PC-3 (cell line): ENCODE measurements around the gene KRT40. TPM values are rescaled to one million over a fixed set of nuclear protein-coding genes. Genes with fewer than 3 reads are reported as not detected.

ENCODE experiments used
- ATAC-seq: fragments of 200-7000 bp; cut with Tn5 transposase; 2 replicates; pipeline ENCODE4 v1.9.1; 2020; ENCODE audit warnings: mild to moderate bottlenecking, moderate library complexity
- BruUV-seq: library from RNA; stranded (reverse); fragments of 400-500 nt; replicated peaks from 2 replicates; lab custom pipeline; 2021; lab: Mats Ljungman, UMichigan
- CTCF ChIA-PET: fragments of 300-600 bp; sonication (Branson Sonifier 250); formaldehyde crosslinking; loops from one replicate; lab custom pipeline; 2022; ENCODE audit warnings: antibody characterized with exemption; lab: Charles Lee
- POLR2A ChIA-PET: fragments of 300-600 bp; sonication (Branson Sonifier 250); formaldehyde crosslinking; loops from one replicate; lab custom pipeline; 2022; ENCODE audit warnings: antibody characterized with exemption; ENCODE audit not compliant: unreplicated experiment; lab: Charles Lee
- DNase-seq: peaks from one replicate; pipeline ENCODE4 v3.0.0-alpha.2; 2015
- H2AFZ ChIP-seq: fragments of 300-600 bp; sonication (generic); 2 replicates; pipeline ENCODE4 v1.6.0; 2016; ENCODE audit warnings: antibody characterized with exemption, low read length
- H3F3A ChIP-seq: fragments of 300-600 bp; sonication (generic); one replicate; pipeline ENCODE4 v1.6.0; 2017; ENCODE audit warnings: antibody characterized with exemption, low read length, control low read depth, mild to moderate bottlenecking; ENCODE audit not compliant: unreplicated experiment
- H3K27ac ChIP-seq: fragments of 300-600 bp; sonication (generic); 2 replicates; pipeline ENCODE4 v1.5.1; 2016; ENCODE audit warnings: mild to moderate bottlenecking, low read length
- H3K27me3 ChIP-seq: fragments of 300-600 bp; sonication (generic); 2 replicates; pipeline ENCODE4 v1.6.1; 2016; ENCODE audit warnings: low read length, mixed read lengths
- H3K36me3 ChIP-seq: fragments of 300-600 bp; sonication (generic); 2 replicates; pipeline ENCODE4 v1.6.1; 2016; ENCODE audit warnings: low read depth, mixed run types, low read length, mixed read lengths
- H3K4me1 ChIP-seq: fragments of 300-600 bp; sonication (generic); 2 replicates; pipeline ENCODE4 v1.5.1; 2016; ENCODE audit warnings: low read length; ENCODE audit not compliant: insufficient read depth
- H3K4me2 ChIP-seq: fragments of 300-600 bp; sonication (generic); 2 replicates; pipeline ENCODE4 v1.6.0; 2016; ENCODE audit warnings: low read length
- H3K4me3 ChIP-seq: fragments of 300-600 bp; sonication (generic); 2 replicates; pipeline ENCODE4 v1.5.1; 2016; ENCODE audit warnings: mild to moderate bottlenecking, low read length, mixed read lengths
- H3K79me2 ChIP-seq: fragments of 300-600 bp; sonication (generic); 2 replicates; pipeline ENCODE4 v1.6.1; 2017; ENCODE audit warnings: low read length, mixed read lengths
- H3K9ac ChIP-seq: fragments of 300-600 bp; sonication (generic); 2 replicates; pipeline ENCODE4 v1.6.0; 2016; ENCODE audit warnings: mild to moderate bottlenecking, low read length
- H3K9me2 ChIP-seq: fragments of 300-600 bp; sonication (generic); replicated peaks from 2 replicates; pipeline ENCODE4 v1.6.1; 2016; ENCODE audit warnings: mixed run types, low read length, mixed read lengths
- H3K9me3 ChIP-seq: fragments of 300-600 bp; sonication (generic); 2 replicates; pipeline ENCODE4 v1.6.1; 2016; ENCODE audit warnings: low read length, mixed read lengths
- H4K20me1 ChIP-seq: fragments of 300-600 bp; sonication (generic); 2 replicates; pipeline ENCODE4 v1.6.1; 2016; ENCODE audit warnings: low read length, mixed read lengths
- CTCF ChIP-seq: fragments of 300-600 bp; sonication (generic); conservative IDR thresholded peaks from 2 replicates; pipeline ENCODE4 v1.5.1; 2017; ENCODE audit warnings: antibody characterized with exemption, low read depth, mild to moderate bottlenecking, low read length
- EZH2 ChIP-seq: fragments of 300-600 bp; sonication (generic); IDR thresholded peaks from one replicate; pipeline ENCODE4 v1.6.1; 2017; ENCODE audit warnings: antibody characterized with exemption, mild to moderate bottlenecking, low read length; ENCODE audit not compliant: unreplicated experiment
- EZH2phosphoT487 ChIP-seq: fragments of 300-600 bp; sonication (generic); IDR thresholded peaks from 2 replicates; pipeline ENCODE4 v1.6.1; 2018; ENCODE audit warnings: mild to moderate bottlenecking, antibody characterized with exemption, low read length, borderline replicate concordance
- intact Hi-C: fragments of 100-400 bp; cut with micrococcal nuclease; formaldehyde crosslinking; loops from 2 replicates; pipeline ENCODE4 v1.9.0; 2023
- total RNA-seq: library from RNA; depleted of rRNA; stranded (reverse); fragments of >200 nt; gene quantifications from 2 replicates; pipeline ENCODE4 v1.2.3, GENCODE V29; 2014

Gene KRT40
- total RNA-seq, 1 experiment from 2014 or later = not detected

DNA sequence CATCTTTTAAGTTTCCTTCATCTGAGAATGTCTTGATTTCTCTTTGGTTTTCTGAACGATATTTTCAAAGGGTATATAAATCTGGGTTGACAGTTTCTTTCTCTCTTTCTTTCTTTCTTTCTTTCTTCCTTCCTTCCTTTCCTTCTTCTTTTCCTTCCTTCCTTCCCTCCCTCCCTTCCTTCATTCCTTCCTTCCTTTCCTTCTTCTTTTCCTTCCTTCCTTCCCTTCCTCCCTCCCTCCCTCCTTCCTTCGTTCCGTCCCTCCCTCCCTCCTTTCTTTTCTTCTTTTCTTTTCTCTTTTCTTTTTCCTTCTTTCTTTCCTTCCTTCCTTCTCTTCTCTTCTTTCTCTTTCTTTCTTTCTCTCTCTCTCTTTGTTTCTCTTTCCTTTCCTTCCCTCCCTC lies 9.8 kb downstream of the KRT40 start:
- Histone ChIP-seq H3K4me2 (no peak overlapping the region), H3K27ac (no peak overlapping the region), H3K79me2 (no peaks in the 10 kb centered on the region), H3K9me3 (no peaks in the 10 kb centered on the region), H3F3A (no peaks in the 10 kb centered on the region), H3K27me3 (no peaks in the 10 kb centered on the region), H4K20me1 (no peaks in the 10 kb centered on the region), H2AFZ (no peak overlapping the region), H3K36me3 (no peaks in the 10 kb centered on the region), H3K4me3 (no peak overlapping the region), H3K9ac (no peak overlapping the region), H3K4me1 (peaks cover 6% of the 10 kb centered on the region; the same call in 1 of the 2 replicates), H3K9me2 (no peaks in the 10 kb centered on the region)
- ChIA-PET CTCF (no interaction called here), POLR2A (no interaction called here)
- DNase-seq (no peak), ATAC-seq (no peak)
- BruUV-seq = no TSS peak
- intact Hi-C loops = no loop called here
- TF ChIP-seq EZH2 (no peak), CTCF (no peak), EZH2phosphoT487 (no peak)

DNA sequence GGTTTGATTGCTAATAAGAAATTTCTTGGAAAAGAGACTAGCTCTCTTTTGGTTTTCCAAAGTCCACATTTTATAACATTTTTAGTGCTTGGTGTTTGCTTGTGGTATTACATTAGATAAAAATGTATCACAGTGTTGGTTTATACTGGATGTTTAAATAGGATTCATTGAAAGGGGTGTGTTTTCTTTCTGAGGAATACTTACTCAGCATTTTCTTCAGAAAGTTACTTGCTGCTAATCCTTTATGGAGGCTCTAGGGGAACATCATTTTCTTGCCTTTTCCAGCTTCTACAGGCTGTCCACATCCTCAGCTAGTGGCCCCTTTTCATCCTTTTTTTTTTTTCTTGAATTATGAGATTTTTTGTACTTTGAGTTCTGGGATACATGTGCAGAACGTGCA lies 16.5 kb downstream of the KRT40 start:
- no peaks in the 10 kb centered on the region; the same call in 1 of the 2 replicates for H3K36me3 ChIP-seq
- H3K9ac ChIP-seq = no peak overlapping the region
- TF ChIP-seq CTCF (no peak), EZH2phosphoT487 (no peak), EZH2 (no peak)
- ChIA-PET POLR2A (no interaction called here), CTCF (no interaction called here)
- no peak for DNase-seq
- ATAC-seq = no peak
- no peaks in the 10 kb centered on the region for H3K9me2 ChIP-seq
- no TSS peak for BruUV-seq
- intact Hi-C loops = no loop called here
- H3K27ac ChIP-seq = no peak overlapping the region
- no peaks in the 10 kb centered on the region for H3K27me3 ChIP-seq
- H3K79me2 ChIP-seq = no peaks in the 10 kb centered on the region
- no peak overlapping the region for H3K4me3 ChIP-seq
- H3K4me2 ChIP-seq = no peak overlapping the region
- no peak overlapping the region for H2AFZ ChIP-seq
- no peaks in the 10 kb centered on the region for H4K20me1 ChIP-seq
- H3F3A ChIP-seq = no peaks in the 10 kb centered on the region
- no peaks in the 10 kb centered on the region for H3K4me1 ChIP-seq
- no peaks in the 10 kb centered on the region for H3K9me3 ChIP-seq

- intact Hi-C loops = no loop called here
- Histone ChIP-seq H3K4me2 (no peak within 1 kb of the TSS), H3K36me3 (no peaks in the 10 kb centered on the region; the same call in 1 of the 2 replicates), H3K9me3 (no peaks in the 10 kb centered on the region), H3K27ac (no peak within 1 kb of the TSS), H2AFZ (no peak within 1 kb of the TSS), H3K27me3 (no peaks in the 10 kb centered on the region), H4K20me1 (no peaks in the 10 kb centered on the region), H3K4me3 (no peak within 1 kb of the TSS), H3F3A (no peaks in the 10 kb centered on the region), H3K4me1 (no peaks in the 10 kb centered on the region), H3K9me2 (no peaks in the 10 kb centered on the region), H3K9ac (no peak within 1 kb of the TSS), H3K79me2 (no peaks in the 10 kb centered on the region)
- TF ChIP-seq CTCF = no peak
- no peak for TF ChIP-seq EZH2
- no peak for TF ChIP-seq EZH2phosphoT487
- no TSS peak for BruUV-seq
- DNase-seq = no peak
- ChIA-PET POLR2A (no interaction called here), CTCF (no interaction called here)
- ATAC-seq = no peak
Observed at GRCh38 chr17:40966848-40967247, 17.3 kb downstream of the KRT40 start, which contains the start of gene KRT39. Gene KRT39 (minus strand): TSS chr17:40966948. CDS start chr17:40966856, 92 bp downstream.
